Astrocyte of the cerebellum (primary cell): ENCODE results near the gene GFOD1.

ENCODE experiments used
- DNase-seq: peaks from one replicate; pipeline ENCODE4 v3.0.0-alpha.2; 2011; ENCODE audit warnings: low read depth
- H3K4me3 ChIP-seq: 2 replicates; pipeline ENCODE4 v1.5.1; 2011; ENCODE audit warnings: mild to moderate bottlenecking, low read depth, low read length, moderate library complexity
- in situ Hi-C: cut with HindIII; loops from 2 replicates; pipeline ENCODE4 v1.10.0; 2017; ENCODE audit warnings: low sequenced_read_pairs
- TF ChIP-seq, protein P1 (sequence below): IDR thresholded peaks from 2 replicates; pipeline ENCODE4 v1.5.1; 2012; ENCODE audit warnings: low read length, low read depth, moderate library complexity, mild to moderate bottlenecking; ENCODE audit errors: missing control alignments

GFOD1 gene

DNA sequence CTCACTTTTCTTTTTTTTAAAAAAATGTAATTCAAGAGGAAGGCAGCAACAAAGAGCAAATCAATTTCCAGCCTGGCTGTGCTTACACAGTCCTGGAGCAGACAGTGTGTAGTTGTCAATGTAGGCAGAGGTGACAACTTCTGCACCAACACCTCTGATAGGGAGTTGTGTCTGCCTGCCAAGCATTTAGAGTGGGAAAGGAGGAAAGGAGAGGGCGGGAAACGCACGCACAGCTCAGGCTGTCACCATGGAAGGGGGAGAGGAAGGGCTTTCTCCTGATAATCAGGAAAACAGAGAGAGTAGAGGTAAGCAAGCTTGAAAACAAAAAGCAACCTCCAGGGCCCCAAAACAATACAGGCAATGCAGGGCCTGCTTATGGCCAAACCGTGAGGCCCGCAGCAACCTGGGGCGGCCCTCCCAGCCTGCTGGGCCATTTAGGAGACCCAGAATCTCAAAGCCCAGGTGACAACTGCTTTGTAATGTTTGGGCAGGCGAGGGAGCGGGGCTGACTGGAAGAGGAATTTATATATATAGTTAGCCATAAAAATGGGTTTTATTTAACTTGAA lies 41.5 kb upstream of the GFOD1 start:
- DNase-seq, result no peak
- TF ChIP-seq, protein P1, sequence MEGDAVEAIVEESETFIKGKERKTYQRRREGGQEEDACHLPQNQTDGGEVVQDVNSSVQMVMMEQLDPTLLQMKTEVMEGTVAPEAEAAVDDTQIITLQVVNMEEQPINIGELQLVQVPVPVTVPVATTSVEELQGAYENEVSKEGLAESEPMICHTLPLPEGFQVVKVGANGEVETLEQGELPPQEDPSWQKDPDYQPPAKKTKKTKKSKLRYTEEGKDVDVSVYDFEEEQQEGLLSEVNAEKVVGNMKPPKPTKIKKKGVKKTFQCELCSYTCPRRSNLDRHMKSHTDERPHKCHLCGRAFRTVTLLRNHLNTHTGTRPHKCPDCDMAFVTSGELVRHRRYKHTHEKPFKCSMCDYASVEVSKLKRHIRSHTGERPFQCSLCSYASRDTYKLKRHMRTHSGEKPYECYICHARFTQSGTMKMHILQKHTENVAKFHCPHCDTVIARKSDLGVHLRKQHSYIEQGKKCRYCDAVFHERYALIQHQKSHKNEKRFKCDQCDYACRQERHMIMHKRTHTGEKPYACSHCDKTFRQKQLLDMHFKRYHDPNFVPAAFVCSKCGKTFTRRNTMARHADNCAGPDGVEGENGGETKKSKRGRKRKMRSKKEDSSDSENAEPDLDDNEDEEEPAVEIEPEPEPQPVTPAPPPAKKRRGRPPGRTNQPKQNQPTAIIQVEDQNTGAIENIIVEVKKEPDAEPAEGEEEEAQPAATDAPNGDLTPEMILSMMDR, result no peak
- no peak overlapping the region for H3K4me3 ChIP-seq
- in situ Hi-C loops, result no loop called here

GRCh38 chr6:13528232-13528631 lies 40.8 kb upstream of the GFOD1 start:
- DNase-seq, result no peak
- H3K4me3 ChIP-seq, result no peak overlapping the region
- in situ Hi-C loops, result no loop called here
- TF ChIP-seq, protein P1, result no peak

GRCh38 chr6:13527671-13528056 lies 40.3 kb upstream of the GFOD1 start:
- H3K4me3 ChIP-seq, result no peak overlapping the region
- TF ChIP-seq, protein P1, result no peak
- DNase-seq, result no peak
- in situ Hi-C loops, result no loop called here

DNA sequence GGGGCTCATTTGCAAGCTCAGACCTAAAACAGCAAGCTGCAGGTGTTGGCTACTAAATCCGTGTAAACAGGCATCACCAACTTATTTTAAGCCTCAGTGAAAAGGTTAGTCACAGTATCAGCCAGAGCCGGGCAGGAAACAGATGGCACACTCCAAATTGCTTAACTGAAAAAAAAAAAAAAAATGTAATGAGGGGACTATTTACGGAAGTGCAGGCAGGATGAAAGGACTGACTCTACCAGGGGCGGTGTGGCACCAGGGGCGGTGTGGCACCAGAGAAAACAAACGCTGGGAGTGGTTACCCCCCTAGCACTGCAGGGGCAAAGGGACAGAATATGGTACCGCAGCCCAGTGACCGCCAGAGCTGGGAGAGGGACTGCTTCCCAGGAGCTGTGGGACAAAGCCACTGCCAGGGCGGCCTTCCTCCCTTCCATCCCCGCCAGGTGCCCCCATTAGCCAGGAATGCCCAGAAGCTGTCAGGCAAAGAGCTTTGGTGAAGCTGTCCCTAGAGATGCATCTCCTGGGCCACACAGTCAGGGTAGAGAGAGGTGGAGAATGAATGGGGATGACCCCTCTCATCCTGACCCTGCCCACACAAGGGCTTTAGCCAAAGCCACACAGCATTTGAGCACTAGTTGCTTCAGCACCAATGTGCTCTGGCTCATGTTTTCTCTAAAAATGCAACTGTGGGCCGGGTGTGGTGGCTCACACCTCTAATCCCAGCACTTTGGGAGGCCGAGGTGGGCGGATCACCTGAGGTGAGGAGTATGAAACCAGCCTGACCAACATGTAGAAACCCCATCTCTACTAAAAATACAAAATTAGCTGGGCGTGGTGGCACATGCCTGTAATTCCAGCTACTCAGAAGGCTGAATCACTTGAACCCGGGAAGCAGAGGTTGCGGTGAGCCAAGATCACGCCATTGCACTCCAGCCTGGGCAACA lies 39.6 kb upstream of the GFOD1 start:
- in situ Hi-C loops, result no loop called here
- no peak overlapping the region for H3K4me3 ChIP-seq
- TF ChIP-seq, protein P1, result no peak
- no peak for DNase-seq

GRCh38 chr6:13526357-13526726 lies 38.9 kb upstream of the GFOD1 start:
- in situ Hi-C loops, result no loop called here
- no peak for DNase-seq
- TF ChIP-seq, protein P1, result no peak

GRCh38 chr6:13524801-13525508 lies 37.6 kb upstream of the GFOD1 start:
- in situ Hi-C loops, result no loop called here
- H3K4me3 ChIP-seq, result no peak overlapping the region
- TF ChIP-seq, protein P1, result no peak
- DNase-seq, result no peak

More at GRCh38 chr6:13526357-13526726, 38.9 kb upstream of the GFOD1 start:
- no peak overlapping the region for H3K4me3 ChIP-seq
